GM12892 (cell line): Measurements from ENCODE around the gene CSNK2A1.
"Not testable (repeated sequence)": the region's sequence is repeated elsewhere in the genome, so short reads cannot be mapped to it uniquely, and the experiment has no call there.

ENCODE experiments used
- POLR2A ChIP-seq: IDR thresholded peaks from 2 replicates; pipeline ENCODE4 v1.6.1; 2011; ENCODE audit warnings: low read depth, low read length, control low read depth
- POLR2AphosphoS5 ChIP-seq: IDR thresholded peaks from 2 replicates; pipeline ENCODE4 v1.6.1; 2011; ENCODE audit warnings: low read depth, low read length, control low read depth
- TAF1 ChIP-seq: IDR thresholded peaks from 2 replicates; pipeline ENCODE4 v1.6.1; 2011; ENCODE audit warnings: low read depth, mild to moderate bottlenecking, control low read depth, low read length, borderline replicate concordance

DNA sequence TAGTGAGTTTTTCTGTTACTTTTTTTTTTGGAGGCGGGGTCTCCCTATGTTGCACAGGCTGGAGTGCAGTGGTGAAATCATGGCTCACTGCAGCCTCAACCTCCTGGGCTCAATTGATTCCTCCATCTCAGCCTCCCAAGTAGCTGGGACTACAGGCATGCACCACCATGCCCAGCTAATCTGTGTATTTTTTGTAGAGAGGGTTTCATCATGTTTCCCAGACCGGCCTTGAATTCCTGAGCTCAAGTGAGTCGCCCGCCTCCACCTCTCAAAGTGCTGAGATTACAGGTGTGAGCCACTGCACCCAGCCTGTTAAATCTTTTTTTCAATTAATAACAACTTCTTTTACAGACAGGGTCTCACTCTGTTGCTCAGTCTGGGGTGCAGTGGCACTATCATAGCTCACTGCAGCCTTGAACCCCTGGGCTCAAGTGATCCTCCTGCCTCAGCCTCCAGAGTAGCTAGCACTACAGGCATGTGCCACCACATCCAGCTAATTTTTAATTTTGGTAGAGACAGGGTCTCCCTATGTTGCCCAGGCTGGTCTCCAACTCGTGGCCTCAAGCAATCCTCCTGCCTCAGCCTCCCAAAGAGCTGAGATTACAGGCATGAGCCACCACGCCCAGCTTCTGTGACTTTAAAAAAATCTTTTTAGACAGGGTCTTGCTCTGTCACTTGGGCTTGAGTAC, 66.9 kb downstream of the CSNK2A1 start:
- not testable (repeated sequence) for TF ChIP-seq POLR2A, POLR2AphosphoS5, TAF1
